PC-3 (cell line): Measurements from ENCODE around the gene RBMY1D.
"Not testable (repeated sequence)": the region's sequence is repeated elsewhere in the genome, so short reads cannot be mapped to it uniquely, and the experiment has no call there.

Experiments used
- EZH2phosphoT487 ChIP-seq: fragments of 300-600 bp; sonication (generic); IDR thresholded peaks from 2 replicates; pipeline ENCODE4 v1.6.1; 2018; ENCODE audit warnings: mild to moderate bottlenecking, antibody characterized with exemption, low read length, borderline replicate concordance
- TF ChIP-seq, protein P1 (sequence below): fragments of 300-600 bp; sonication (generic); conservative IDR thresholded peaks from 2 replicates; pipeline ENCODE4 v1.5.1; 2017; ENCODE audit warnings: antibody characterized with exemption, low read depth, mild to moderate bottlenecking, low read length

DNA sequence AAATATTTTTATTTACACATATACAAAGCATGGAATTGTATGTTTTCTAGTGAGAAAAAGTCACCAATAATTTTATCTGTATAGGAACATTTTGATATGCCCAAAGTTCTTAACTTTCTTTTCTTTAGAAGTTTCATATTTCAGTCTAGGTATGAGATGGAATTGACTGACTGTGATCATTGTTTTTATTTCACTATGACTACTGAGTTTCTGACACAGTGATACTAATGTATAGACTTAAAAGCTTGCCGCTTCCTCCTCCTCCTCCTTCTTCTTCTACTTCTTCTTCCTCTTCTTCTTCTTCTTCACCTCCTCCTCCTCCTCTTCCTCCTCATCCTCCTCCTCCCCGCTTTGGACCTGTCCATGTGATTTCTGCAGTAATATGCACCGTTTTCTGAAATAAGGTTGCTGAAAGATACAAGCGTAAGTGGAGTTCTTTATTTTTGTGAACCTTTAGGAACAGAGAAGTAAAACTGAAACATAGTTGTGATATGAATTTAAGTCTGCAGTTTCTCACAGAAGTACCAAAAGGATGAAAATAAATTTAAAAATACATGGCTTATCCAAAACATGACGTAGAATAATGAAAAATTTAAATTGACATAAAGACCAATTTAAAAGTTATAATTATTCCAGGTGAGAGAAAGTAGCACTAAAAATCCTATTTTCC is 24.8 kb downstream of the RBMY1D start:
- TF ChIP-seq, protein P1, sequence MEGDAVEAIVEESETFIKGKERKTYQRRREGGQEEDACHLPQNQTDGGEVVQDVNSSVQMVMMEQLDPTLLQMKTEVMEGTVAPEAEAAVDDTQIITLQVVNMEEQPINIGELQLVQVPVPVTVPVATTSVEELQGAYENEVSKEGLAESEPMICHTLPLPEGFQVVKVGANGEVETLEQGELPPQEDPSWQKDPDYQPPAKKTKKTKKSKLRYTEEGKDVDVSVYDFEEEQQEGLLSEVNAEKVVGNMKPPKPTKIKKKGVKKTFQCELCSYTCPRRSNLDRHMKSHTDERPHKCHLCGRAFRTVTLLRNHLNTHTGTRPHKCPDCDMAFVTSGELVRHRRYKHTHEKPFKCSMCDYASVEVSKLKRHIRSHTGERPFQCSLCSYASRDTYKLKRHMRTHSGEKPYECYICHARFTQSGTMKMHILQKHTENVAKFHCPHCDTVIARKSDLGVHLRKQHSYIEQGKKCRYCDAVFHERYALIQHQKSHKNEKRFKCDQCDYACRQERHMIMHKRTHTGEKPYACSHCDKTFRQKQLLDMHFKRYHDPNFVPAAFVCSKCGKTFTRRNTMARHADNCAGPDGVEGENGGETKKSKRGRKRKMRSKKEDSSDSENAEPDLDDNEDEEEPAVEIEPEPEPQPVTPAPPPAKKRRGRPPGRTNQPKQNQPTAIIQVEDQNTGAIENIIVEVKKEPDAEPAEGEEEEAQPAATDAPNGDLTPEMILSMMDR: not testable (repeated sequence)
- not testable (repeated sequence) for TF ChIP-seq EZH2phosphoT487
